GM19372 (cell line): ENCODE measurements around the gene CDH26.

Experiments used
- ATAC-seq: cut with Tn5 transposase; IDR thresholded peaks from one replicate; pipeline ENCODE4 v1.9.1; 2021; ENCODE audit warnings: mild to moderate bottlenecking, low read depth, moderate library complexity; ENCODE audit not compliant: unreplicated experiment

CDH26 gene

GRCh38 chr20:60009826-60010616 is 51.8 kb downstream of the CDH26 start:
- ATAC-seq: no peak

GRCh38 chr20:60010689-60011458 is 52.7 kb downstream of the CDH26 start:
- ATAC-seq: no peak

GRCh38 chr20:60011512-60012507 is 53.6 kb downstream of the CDH26 start:
- ATAC-seq: no peak

GRCh38 chr20:60013296-60014139 is 55.3 kb downstream of the CDH26 start:
- no peak for ATAC-seq

GRCh38 chr20:60016406-60016805 is 58.2 kb downstream of the CDH26 start:
- no peak for ATAC-seq

- no peak for ATAC-seq
Measured at GRCh38 chr20:60020251-60020650, 62.0 kb downstream of the CDH26 start.

GRCh38 chr20:60021104-60021503 is 62.9 kb downstream of the CDH26 start:
- ATAC-seq: no peak

GRCh38 chr20:60022849-60023248 is 64.6 kb downstream of the CDH26 start:
- ATAC-seq: no peak

GRCh38 chr20:60024245-60024644 is 66.0 kb downstream of the CDH26 start:
- ATAC-seq: no peak

- ATAC-seq: no peak
Measured at GRCh38 chr20:60024801-60025200, 66.6 kb downstream of the CDH26 start.

- no peak for ATAC-seq
Measured at GRCh38 chr20:60026010-60026409, 67.8 kb downstream of the CDH26 start.

GRCh38 chr20:60030471-60030870 is 72.2 kb downstream of the CDH26 start:
- ATAC-seq: no peak

GRCh38 chr20:60031107-60031506 is 72.9 kb downstream of the CDH26 start:
- ATAC-seq: no peak

- ATAC-seq: no peak
Measured at GRCh38 chr20:60034231-60035110, 76.2 kb downstream of the CDH26 start.

- ATAC-seq: no peak
Measured at GRCh38 chr20:60035486-60035885, 77.3 kb downstream of the CDH26 start.

GRCh38 chr20:60036346-60036745 is 78.1 kb downstream of the CDH26 start:
- ATAC-seq: no peak

- ATAC-seq: no peak
Measured at GRCh38 chr20:60036746-60037499, 78.7 kb downstream of the CDH26 start.

- ATAC-seq: no peak
Measured at GRCh38 chr20:60038400-60039008, 80.3 kb downstream of the CDH26 start.
